Activated CD8-positive, alpha-beta memory T cell treated with anti-CD3 and anti-CD28 coated beads, Interleukin-2, amount 10 ng/mL, durations not matched to agents 7 days and 5 days (primary cell): ENCODE measurements around the gene RNU6-1. TPM values are rescaled to one million over a fixed set of nuclear protein-coding genes. Genes with fewer than 3 reads are reported as not detected.

Experiments
- ATAC-seq: fragments of 150-1000 bp; cut with Tn5 transposase; one replicate; pipeline ENCODE4 v1.10.0; 2021; ENCODE audit warnings: moderate library complexity
- CTCF ChIA-PET: fragments of 350-600 bp; sonication (Branson Sonifier 250); formaldehyde crosslinking; loops from one replicate; lab custom pipeline; 2021; ENCODE audit warnings: antibody characterized with exemption; lab: Charles Lee
- DNase-seq: peaks from one replicate; pipeline ENCODE4 v3.0.0-alpha.2; 2020
- H3K27ac Mint-ChIP-seq: one replicate; pipeline ENCODE4 v1.8.0; 2021; ENCODE audit warnings: mild to moderate bottlenecking, mixed read lengths
- H3K27me3 Mint-ChIP-seq: one replicate; pipeline ENCODE4 v1.8.0; 2021; ENCODE audit warnings: mixed read lengths
- H3K36me3 Mint-ChIP-seq: one replicate; pipeline ENCODE4 v1.8.0; 2021; ENCODE audit warnings: mild to moderate bottlenecking, mixed read lengths
- H3K4me1 Mint-ChIP-seq: one replicate; pipeline ENCODE4 v1.8.0; 2021; ENCODE audit warnings: mixed read lengths
- H3K4me3 Mint-ChIP-seq: one replicate; pipeline ENCODE4 v1.8.0; 2021; ENCODE audit warnings: mild to moderate bottlenecking, moderate library complexity, mixed read lengths
- H3K9me3 Mint-ChIP-seq: one replicate; pipeline ENCODE4 v1.8.0; 2022; ENCODE audit warnings: low read depth, mixed read lengths
- total RNA-seq, 2 experiments: library from RNA; stranded (reverse); gene quantifications; one replicate each; pipeline ENCODE4 v1.2.3, GENCODE V29; 2021

RNU6-1 gene
- total RNA-seq, 2 experiments from 2014 or later = not detected

DNA sequence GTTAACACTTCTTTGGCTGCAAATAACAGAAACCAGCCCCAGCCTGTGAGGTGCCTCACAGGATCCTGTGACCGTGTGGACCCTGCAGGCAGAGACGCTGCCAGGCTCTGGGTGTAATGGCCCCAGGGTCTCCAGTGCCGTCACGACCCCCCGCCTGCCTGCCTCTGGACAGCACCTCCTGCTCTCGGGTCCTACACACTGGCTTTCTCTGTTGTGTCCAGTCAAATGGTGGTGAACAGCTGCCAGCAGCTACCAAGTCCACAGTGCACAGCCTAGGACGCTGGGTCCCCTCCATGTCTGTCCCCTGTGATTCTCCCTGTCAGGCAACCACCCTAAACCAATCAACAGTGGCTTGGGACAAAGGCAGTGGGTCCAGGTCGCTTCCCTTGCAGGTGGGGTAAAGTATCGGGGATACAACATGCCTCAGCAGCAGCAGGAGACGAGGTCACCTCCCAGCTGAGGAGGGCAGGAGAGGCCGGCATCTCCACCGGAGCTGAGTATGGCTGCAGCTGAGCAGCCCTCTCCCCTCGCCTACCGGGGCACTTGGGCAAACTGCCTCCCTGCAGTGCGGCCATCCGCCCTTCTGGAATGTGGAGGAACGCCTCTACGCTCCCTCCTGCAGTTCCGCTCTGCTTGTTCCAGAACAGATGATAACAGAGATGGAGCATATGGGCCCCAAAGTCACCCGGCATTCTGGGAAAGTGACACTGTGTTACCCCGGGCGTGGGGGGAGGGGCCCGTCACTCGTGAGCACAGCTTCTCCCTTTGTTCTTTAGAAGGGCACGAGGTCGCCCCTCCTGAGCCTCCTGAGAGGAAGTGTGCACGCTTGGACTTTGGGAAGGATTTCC is 35.6 kb downstream of the RNU6-1 start:
- Mint-ChIP-seq H3K9me3 (no peaks in the 10 kb centered on the region), H3K27me3 (no peaks in the 10 kb centered on the region), H3K4me3 (no peak overlapping the region), H3K4me1 (no peaks in the 10 kb centered on the region), H3K36me3 (no peaks in the 10 kb centered on the region), H3K27ac (no peak overlapping the region)
- ATAC-seq = no peak
- CTCF ChIA-PET = no interaction called here
- DNase-seq = no peak

DNA sequence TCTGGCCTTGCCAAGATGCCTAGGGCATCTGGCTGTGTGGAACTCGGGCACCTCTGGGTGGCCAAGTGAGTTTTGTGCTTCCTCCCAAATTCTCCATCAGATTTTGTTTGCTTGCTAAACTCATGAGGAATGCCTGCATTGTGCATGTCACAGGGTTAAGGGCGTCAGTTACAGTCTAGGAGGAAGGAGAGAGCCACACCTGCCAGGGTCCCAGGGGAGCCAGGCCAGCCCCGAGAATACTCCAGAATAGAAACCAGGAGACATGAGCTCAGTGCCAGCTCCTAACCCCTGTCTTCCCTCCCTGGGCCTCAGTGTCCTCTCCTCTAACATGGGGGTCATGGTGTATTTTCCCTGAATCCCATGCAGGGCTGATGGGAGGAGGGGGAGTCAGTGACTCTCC is 36.5 kb downstream of the RNU6-1 start:
- H3K27me3 Mint-ChIP-seq = no peaks in the 10 kb centered on the region
- H3K4me1 Mint-ChIP-seq = no peaks in the 10 kb centered on the region
- no peaks in the 10 kb centered on the region for H3K36me3 Mint-ChIP-seq
- H3K27ac Mint-ChIP-seq = peak overlapping the region; percentile 21
- ATAC-seq = no peak
- DNase-seq = no peak
- H3K9me3 Mint-ChIP-seq = no peaks in the 10 kb centered on the region
- no peak overlapping the region for H3K4me3 Mint-ChIP-seq
- CTCF ChIA-PET = no interaction called here

DNA sequence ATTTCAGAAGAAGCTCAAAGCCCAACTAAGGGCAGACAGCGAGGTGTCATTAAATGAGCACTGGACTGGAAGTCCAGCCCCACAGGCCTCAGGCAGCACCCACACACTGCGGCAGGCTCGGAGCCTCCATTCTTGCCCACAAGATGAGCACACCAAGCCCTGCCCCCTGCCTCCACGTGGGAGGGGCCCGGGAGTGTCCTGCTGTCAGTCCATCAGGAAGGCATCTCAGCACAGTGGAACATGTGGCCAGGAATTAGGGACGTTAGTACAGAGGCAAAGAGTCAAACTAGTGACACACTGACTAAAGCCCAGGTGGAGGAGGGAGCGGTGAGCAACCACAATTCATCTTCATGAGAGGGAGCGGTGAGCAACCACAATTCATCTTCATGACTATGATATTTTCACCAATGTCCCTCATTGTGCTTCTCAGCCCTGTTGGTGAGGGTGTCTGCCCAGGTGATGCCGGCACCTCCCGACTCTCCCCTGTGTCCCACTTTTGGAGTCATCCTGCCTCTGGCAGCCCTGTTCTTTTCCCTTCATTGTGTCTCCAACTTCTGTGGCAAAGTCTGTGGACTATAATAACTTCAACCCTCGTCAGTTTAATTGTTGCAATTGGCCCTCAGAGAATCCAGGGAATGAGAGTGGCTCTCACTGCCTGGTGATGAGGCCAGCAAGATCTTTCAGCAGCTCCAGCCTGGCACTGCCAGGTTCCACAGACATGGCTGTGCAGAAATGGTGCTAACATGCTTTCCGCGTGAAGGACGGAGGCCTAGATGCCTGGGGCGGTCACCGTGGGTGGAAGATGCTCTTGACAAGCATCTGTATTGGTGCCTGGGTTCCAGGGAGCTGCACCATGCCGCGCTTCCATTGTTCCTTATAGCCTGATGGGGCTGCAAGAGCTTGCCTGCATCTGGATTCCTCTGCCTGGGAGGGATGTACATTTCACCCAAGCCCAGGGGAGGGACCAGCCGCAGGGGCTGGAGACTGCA is 37.6 kb downstream of the RNU6-1 start:
- H3K27ac Mint-ChIP-seq = no peak overlapping the region
- H3K9me3 Mint-ChIP-seq = no peaks in the 10 kb centered on the region
- ATAC-seq = no peak
- peak; percentile 23 for DNase-seq
- no peak overlapping the region for H3K4me3 Mint-ChIP-seq
- CTCF ChIA-PET = no interaction called here
- H3K4me1 Mint-ChIP-seq = no peaks in the 10 kb centered on the region
- no peaks in the 10 kb centered on the region for H3K36me3 Mint-ChIP-seq
- H3K27me3 Mint-ChIP-seq = no peaks in the 10 kb centered on the region

DNA sequence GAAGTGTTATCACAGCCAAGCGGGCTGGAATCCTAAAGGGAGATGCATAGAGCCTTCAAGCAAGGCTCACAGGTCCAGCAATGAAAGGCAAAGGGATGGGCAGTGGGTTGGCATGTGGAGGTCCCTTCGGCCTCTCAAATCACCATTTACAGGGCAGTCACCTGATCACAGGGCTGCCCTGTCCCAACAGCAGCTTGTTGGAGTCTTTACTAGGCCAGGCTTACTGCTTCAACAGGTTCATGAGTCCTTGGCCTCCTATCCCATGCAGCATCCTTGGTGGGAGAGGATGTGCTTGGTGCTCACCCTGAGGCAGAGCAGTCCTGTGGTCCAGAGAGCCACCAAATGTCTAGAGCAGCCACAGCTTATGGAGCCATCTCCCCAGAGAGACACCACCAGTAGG is 38.7 kb downstream of the RNU6-1 start:
- no peak overlapping the region for H3K27ac Mint-ChIP-seq
- H3K9me3 Mint-ChIP-seq = no peaks in the 10 kb centered on the region
- no peak overlapping the region for H3K4me3 Mint-ChIP-seq
- no peaks in the 10 kb centered on the region for H3K4me1 Mint-ChIP-seq
- CTCF ChIA-PET = no interaction called here
- no peaks in the 10 kb centered on the region for H3K27me3 Mint-ChIP-seq
- peaks cover 3% of the 10 kb centered on the region for H3K36me3 Mint-ChIP-seq
- DNase-seq (peak; percentile 33), ATAC-seq (no peak)

DNA sequence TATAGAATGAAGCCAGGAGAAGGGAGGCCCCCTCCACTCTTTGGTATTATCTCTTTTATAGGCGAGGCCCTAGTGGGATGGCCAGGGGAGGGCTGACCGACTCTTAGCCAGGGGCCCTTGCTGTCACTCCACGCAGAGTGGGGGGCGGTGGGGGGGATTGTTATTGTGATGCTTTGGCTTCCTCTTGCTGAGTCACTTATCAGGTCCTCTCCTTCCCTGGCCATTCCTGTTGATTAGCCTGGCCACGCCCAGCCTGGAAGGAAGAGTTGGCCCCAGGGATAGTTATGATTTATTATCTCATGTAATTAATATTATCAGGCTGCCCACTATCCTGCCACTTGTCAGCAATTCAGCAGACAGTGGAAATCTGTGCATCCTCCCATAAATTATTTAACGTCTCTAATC is 40.0 kb downstream of the RNU6-1 start:
- DNase-seq (peak; percentile 22), ATAC-seq (no peak)
- Mint-ChIP-seq H3K27ac (no peak overlapping the region), H3K36me3 (peaks cover 14% of the 10 kb centered on the region), H3K9me3 (peaks cover 6% of the 10 kb centered on the region), H3K27me3 (no peaks in the 10 kb centered on the region), H3K4me1 (no peaks in the 10 kb centered on the region), H3K4me3 (no peak overlapping the region)
- CTCF ChIA-PET = no interaction called here

DNA sequence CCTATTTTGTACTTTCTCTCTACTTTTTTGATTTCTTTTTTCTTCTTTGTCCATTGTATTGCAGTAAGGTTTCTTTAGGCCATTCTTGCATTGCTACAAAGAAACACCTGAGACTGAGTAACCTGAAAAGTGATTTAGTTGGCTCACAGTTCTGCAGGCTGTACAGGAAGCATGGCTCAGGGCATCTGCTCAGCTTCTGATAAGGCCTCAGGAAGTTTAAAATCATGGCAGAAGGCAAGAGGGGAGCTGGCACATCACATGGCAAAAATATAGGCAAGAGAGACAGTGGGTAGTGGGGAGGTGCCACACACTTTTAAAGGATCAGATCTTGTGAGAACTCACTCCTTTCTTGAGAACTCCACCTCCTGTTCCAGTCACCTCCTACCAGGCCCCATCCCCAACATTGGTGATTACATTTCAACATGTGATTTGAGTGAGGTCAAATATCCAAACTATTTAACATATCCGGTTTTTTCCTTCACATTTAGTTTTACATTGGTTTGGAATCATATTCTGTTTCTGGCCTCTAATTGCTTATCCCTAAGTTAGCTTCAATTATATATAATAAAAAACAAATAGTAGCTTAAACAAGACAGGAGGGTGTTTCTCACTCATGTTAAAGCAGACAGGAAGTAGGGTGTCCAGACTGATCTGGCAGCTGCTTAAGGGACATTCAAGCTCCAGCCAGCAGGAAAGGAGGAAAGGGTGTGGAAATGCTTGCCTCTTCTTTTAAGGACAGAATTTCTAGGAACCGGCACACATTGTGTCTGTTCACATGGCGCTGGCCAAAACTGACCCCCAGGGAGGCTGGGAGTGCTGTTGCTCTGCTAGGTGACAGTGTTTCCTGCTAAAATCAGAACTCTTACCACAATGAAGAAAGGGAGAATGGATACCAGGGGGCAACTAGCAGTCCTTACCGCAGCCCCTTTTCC is 43.4 kb downstream of the RNU6-1 start:
- H3K36me3 Mint-ChIP-seq = peaks cover 20% of the 10 kb centered on the region
- ATAC-seq = no peak
- DNase-seq = peak; percentile 31
- peaks cover 9% of the 10 kb centered on the region for H3K9me3 Mint-ChIP-seq
- no peak overlapping the region for H3K27ac Mint-ChIP-seq
- H3K4me1 Mint-ChIP-seq = no peaks in the 10 kb centered on the region
- CTCF ChIA-PET = interaction anchor here (0.6 kb wide), 1 partner anchor 9 kb away, joined by 3 read pairs; no protein-coding TSS in a partner anchor
- H3K4me3 Mint-ChIP-seq = no peak overlapping the region
- H3K27me3 Mint-ChIP-seq = no peaks in the 10 kb centered on the region

DNA sequence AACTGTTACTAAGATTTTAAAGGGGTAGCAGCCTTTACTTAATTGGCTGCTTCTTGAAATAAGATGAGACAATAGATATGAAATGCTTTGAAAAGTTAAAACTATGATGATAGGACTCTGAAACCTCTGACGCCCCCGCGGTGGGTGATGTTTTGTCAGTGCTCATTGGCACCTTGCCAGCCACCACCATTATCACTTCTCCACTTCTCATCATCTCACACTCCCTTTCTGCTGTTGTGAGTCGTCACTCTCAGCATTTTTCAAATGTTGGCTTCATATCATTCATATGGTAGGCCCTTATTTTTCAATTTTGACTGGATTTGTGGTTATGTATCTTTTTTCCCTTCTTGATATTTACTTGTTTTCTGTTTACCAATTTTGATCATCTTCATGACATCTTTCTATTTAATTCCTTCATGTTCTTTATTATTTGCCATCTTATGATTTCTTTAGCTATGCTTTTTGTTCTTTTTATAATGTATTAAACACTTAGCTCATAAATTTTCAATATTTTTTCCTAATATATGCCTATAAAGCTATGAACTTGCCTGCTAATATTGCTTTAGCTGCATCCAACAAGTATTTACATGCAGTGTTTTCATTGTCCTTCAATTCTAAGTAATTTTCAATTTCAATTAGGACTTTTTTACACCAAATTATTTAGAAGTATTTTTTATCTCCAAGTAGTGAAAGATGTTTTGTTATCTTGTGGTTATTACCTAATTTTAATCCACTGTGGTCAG is 44.8 kb downstream of the RNU6-1 start:
- DNase-seq (no peak), ATAC-seq (no peak)
- Mint-ChIP-seq H3K27ac (no peak overlapping the region), H3K36me3 (peaks cover 20% of the 10 kb centered on the region), H3K27me3 (no peaks in the 10 kb centered on the region), H3K9me3 (peaks cover 9% of the 10 kb centered on the region), H3K4me3 (no peak overlapping the region), H3K4me1 (no peaks in the 10 kb centered on the region)
- CTCF ChIA-PET = no interaction called here

DNA sequence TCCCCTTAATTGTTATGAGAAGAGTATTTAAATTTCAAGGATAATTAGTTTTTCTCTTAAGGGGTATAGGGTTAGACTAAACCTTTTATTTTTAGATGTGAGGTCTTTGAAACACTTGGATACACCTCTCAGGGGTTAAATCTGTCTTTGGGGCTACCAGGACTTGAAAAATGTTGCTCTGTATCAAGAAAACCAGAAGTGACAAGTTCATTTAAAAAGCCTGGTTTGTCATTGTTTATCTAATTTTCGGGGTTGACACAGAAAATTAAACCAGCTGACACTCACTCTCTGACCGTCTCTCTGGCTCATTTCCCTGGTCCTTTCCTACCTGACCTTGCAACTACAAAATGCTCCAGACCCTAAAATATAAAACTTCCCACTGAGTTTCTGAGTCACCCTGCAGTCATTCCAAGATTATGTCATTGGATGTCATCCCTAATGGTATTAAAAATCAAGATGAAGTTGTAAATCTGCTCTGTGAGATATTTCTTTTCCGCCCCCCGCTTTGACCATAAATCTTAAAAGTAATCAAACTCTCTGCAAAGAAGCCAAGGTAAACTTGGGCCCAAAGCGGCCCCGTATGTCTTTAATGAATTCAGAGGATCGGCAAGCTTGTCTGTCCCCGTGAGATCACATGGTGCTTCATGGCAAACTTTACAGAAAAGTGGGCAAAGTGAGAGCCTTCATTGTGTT is 47.4 kb downstream of the RNU6-1 start:
- CTCF ChIA-PET = no interaction called here
- Mint-ChIP-seq H3K27me3 (no peaks in the 10 kb centered on the region), H3K4me1 (no peaks in the 10 kb centered on the region), H3K4me3 (no peak overlapping the region), H3K9me3 (peaks cover 9% of the 10 kb centered on the region), H3K27ac (no peak overlapping the region), H3K36me3 (peaks cover 20% of the 10 kb centered on the region)
- ATAC-seq (no peak), DNase-seq (no peak)

DNA sequence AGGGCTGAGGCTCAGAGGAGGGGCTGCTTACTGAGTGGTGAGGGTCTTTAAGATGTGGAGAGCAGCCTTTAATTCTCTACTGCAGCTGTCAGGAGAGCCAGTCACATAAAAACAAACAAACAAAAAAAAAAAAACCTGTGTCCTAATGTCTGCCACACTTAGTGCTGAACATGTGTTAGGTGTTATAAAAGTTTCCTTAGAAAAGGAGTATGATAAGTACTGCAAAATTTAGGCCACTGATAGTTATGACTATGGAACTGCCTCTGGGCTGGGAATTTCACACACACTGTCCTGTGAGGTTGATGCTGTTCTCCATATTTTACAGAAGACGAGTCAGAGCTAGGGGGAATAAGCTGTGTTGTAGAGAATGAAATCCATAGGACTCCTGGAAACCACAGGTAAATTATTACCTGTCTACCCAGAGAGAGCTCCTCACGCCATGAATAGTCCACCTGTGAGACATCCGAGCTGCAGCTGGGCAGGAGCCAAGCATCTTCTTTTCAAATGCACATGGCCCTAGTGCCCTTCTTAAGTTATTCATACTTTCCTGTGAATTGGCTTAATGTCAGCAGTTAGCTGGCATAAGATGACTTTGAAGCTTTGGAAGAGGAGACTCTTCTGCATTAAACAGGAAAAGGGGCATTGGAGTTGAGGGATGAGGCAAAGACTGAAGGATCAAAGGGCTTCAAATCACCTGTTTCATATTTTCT is 49.1 kb downstream of the RNU6-1 start:
- Mint-ChIP-seq H3K9me3 (peaks cover 9% of the 10 kb centered on the region), H3K36me3 (peaks cover 15% of the 10 kb centered on the region), H3K4me3 (no peak overlapping the region), H3K27me3 (no peaks in the 10 kb centered on the region), H3K27ac (no peak overlapping the region), H3K4me1 (no peaks in the 10 kb centered on the region)
- CTCF ChIA-PET = no interaction called here
- no peak for DNase-seq
- ATAC-seq = no peak
